Peyer's patch (tissue), 4 donors: Measurements from ENCODE around the gene FOXL3.

Experiments used
- CTCF ChIP-seq, 6 experiments: fragments of 450-650 bp in 4 of 6; fragments of 200-600 bp in 2 of 6; sonication (generic) in 1 of 6; IDR thresholded peaks; one replicate each; pipeline ENCODE4 v1.5.1; 2017 to 2019; ENCODE audit warnings: antibody characterized with exemption in 6 of 6, mild to moderate bottlenecking in 3 of 6, moderate library complexity in 1 of 6
- POLR2A ChIP-seq, 2 donors: fragments of 450-650 bp; IDR thresholded peaks; one replicate each; pipeline ENCODE4 v1.5.1; 2017; ENCODE audit warnings: antibody characterized with exemption in 2 of 2, mild to moderate bottlenecking in 2 of 2, moderate library complexity in 2 of 2

- no peak for TF ChIP-seq CTCF (IDR thresholded peaks at IDR 0.05)
- no peak for TF ChIP-seq POLR2A (IDR thresholded peaks at IDR 0.05)
Observed at GRCh38 chr7:254337-255037, 35.5 kb upstream of the FOXL3 start.
